K562 (cell line): Measurements from ENCODE around the gene MMP17. TPM values are rescaled to one million over a fixed set of nuclear protein-coding genes. Genes with fewer than 3 reads are reported as not detected.

Experiments used
- CCNT2 ChIP-seq: IDR thresholded peaks from 2 replicates; pipeline ENCODE4 v1.6.1; 2011; ENCODE audit warnings: borderline replicate concordance, low read depth, mild to moderate bottlenecking, moderate library complexity, mixed read lengths, low read length; ENCODE audit not compliant: insufficient read length; ENCODE audit errors: extremely low read depth
- FOXJ2 ChIP-seq: fragments of 200-800 bp; sonication (Bioruptor generic); IDR thresholded peaks from 2 replicates; pipeline ENCODE4 v1.6.1; 2016; ENCODE audit warnings: missing genetic modification characterization, missing compliant biosample characterization
- IFI16 ChIP-seq: fragments of 250-450 bp; sonication (Bioruptor Pico); IDR thresholded peaks from 2 replicates; pipeline ENCODE4 v2.1.2; 2022; ENCODE audit warnings: mild to moderate bottlenecking, inconsistent platforms
- RBFOX2 ChIP-seq: fragments of 200-400 bp; formaldehyde crosslinking; IDR thresholded peaks from 2 replicates; pipeline ENCODE4 v1.6.1; 2017; ENCODE audit warnings: low read depth, mild to moderate bottlenecking, low read length, moderate library complexity
- SRSF7 ChIP-seq: fragments of 200-400 bp; formaldehyde crosslinking; optimal IDR thresholded peaks from 2 replicates; pipeline ENCODE3; 2017; ENCODE audit warnings: mild to moderate bottlenecking, low read depth, low read length
- polyA plus RNA-seq, 8 experiments: library from polyadenylated mRNA; depleted of rRNA in 4 of 8; stranded (reverse) in 5 of 8; unstranded in 3 of 8; fragments of >200 nt; fragmentation: Nextera tagmentation in 2 of 8; fragmentation: Illumina TruSeq in 1 of 8; extraction: Ambion mirVana in 2 of 8; extraction: Trizol in 1 of 8; gene quantifications; 2 replicates each; pipeline versions ENCODE4 v1.2.1 to v1.2.3, GENCODE V29; 2011 to 2014; ENCODE audit warnings: inconsistent platforms in 1 of 8, missing spikeins in 1 of 8
- total RNA-seq, 7 experiments: library from RNA; depleted of rRNA in 6 of 7; stranded (reverse); fragments of >200 nt in 6 of 7; fragmentation: Illumina TruSeq in 2 of 7; extraction: Trizol in 2 of 7; gene quantifications; 2 replicates each; pipeline versions ENCODE4 v1.2.1 to v1.2.3, GENCODE V29; 2011 to 2021; ENCODE audit warnings: low replicate concordance in 1 of 7
- TF ChIP-seq, protein P1 (sequence below), 2 experiments: IDR thresholded peaks in 1 of 2; conservative IDR thresholded peaks in 1 of 2; 2 replicates each; pipeline ENCODE4 v1.6.1; 2016; ENCODE audit warnings: low read depth in 2 of 2, mild to moderate bottlenecking in 1 of 2, missing compliant biosample characterization in 1 of 2, missing genetic modification characterization in 1 of 2, moderate library complexity in 1 of 2
- TF ChIP-seq, protein P2 (sequence below): fragments of 450-650 bp; IDR thresholded peaks from 2 replicates; pipeline ENCODE4 v1.6.1; 2016; ENCODE audit warnings: mild to moderate bottlenecking, moderate library complexity
- TF ChIP-seq, protein P3 (sequence below): sonication (generic); formaldehyde crosslinking; IDR thresholded peaks from 2 replicates; pipeline ENCODE4 v1.8.0; 2022; ENCODE audit warnings: missing genetic modification reagents, mild to moderate bottlenecking, borderline replicate concordance

Gene MMP17
- total and polyA plus RNA-seq, 9 of the 15 experiments (the other 6 are each of a cell fraction or from before 2014, with no cell fraction given): 1.1 to 21.2 (median 17.1) TPM; not detected in 2

DNA sequence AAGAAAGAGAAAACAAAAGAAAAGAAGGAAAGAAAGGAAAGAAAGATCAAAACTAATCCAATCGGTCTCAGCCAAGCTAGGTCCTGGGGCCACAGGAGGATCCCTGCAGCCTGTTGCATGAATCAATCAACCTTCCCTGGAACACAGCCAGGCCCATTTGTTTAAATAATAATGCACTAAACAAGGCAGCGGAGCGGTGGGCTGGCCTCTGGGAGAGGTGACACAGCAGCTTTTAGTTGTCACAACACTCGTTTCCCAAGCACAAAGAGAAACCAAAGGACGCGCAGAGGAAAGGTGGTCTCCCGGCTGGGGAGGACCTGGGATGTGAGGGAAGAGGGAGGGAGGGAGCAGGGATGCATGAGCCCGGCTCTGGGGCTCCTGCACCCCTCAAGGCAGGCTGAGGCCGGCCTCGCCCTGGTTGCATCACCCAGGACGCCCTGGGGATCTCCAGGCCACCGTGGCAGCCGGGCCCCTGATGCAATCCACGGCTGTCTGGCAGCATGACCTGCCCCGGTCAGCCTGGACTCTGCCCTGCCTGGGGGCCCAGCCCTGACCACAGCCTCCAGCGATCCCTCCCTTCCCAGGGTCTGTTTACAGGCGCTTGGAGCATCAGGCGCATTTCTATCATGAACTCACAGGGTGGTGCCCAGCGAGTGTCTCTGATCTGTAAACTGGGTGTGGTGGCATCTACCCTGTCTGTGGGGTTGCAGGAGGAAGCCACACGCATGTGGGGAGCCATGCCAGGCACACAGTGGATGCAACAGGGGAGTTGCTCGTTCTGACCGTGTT, 32.5 kb downstream of the MMP17 start (continued):
- TF ChIP-seq RBFOX2 (peak; percentile 92), FOXJ2 (tag) (peak; percentile 69; the same call in 1 of the 2 replicates), IFI16 (CRISPR knock-in tag) (no peak), SRSF7 (no peak), CCNT2 (peak; percentile 34)
- TF ChIP-seq, protein P1, sequence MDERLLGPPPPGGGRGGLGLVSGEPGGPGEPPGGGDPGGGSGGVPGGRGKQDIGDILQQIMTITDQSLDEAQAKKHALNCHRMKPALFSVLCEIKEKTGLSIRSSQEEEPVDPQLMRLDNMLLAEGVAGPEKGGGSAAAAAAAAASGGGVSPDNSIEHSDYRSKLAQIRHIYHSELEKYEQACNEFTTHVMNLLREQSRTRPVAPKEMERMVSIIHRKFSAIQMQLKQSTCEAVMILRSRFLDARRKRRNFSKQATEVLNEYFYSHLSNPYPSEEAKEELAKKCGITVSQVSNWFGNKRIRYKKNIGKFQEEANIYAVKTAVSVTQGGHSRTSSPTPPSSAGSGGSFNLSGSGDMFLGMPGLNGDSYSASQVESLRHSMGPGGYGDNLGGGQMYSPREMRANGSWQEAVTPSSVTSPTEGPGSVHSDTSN (CRISPR knock-in tag; IDR thresholded peaks at IDR 0.05; ENCODE audit: low read depth): no peak
- TF ChIP-seq, protein P1 (tag; conservative IDR thresholded peaks at IDR 0.05; ENCODE audit: low read depth): peak; percentile 92
- TF ChIP-seq, protein P2, sequence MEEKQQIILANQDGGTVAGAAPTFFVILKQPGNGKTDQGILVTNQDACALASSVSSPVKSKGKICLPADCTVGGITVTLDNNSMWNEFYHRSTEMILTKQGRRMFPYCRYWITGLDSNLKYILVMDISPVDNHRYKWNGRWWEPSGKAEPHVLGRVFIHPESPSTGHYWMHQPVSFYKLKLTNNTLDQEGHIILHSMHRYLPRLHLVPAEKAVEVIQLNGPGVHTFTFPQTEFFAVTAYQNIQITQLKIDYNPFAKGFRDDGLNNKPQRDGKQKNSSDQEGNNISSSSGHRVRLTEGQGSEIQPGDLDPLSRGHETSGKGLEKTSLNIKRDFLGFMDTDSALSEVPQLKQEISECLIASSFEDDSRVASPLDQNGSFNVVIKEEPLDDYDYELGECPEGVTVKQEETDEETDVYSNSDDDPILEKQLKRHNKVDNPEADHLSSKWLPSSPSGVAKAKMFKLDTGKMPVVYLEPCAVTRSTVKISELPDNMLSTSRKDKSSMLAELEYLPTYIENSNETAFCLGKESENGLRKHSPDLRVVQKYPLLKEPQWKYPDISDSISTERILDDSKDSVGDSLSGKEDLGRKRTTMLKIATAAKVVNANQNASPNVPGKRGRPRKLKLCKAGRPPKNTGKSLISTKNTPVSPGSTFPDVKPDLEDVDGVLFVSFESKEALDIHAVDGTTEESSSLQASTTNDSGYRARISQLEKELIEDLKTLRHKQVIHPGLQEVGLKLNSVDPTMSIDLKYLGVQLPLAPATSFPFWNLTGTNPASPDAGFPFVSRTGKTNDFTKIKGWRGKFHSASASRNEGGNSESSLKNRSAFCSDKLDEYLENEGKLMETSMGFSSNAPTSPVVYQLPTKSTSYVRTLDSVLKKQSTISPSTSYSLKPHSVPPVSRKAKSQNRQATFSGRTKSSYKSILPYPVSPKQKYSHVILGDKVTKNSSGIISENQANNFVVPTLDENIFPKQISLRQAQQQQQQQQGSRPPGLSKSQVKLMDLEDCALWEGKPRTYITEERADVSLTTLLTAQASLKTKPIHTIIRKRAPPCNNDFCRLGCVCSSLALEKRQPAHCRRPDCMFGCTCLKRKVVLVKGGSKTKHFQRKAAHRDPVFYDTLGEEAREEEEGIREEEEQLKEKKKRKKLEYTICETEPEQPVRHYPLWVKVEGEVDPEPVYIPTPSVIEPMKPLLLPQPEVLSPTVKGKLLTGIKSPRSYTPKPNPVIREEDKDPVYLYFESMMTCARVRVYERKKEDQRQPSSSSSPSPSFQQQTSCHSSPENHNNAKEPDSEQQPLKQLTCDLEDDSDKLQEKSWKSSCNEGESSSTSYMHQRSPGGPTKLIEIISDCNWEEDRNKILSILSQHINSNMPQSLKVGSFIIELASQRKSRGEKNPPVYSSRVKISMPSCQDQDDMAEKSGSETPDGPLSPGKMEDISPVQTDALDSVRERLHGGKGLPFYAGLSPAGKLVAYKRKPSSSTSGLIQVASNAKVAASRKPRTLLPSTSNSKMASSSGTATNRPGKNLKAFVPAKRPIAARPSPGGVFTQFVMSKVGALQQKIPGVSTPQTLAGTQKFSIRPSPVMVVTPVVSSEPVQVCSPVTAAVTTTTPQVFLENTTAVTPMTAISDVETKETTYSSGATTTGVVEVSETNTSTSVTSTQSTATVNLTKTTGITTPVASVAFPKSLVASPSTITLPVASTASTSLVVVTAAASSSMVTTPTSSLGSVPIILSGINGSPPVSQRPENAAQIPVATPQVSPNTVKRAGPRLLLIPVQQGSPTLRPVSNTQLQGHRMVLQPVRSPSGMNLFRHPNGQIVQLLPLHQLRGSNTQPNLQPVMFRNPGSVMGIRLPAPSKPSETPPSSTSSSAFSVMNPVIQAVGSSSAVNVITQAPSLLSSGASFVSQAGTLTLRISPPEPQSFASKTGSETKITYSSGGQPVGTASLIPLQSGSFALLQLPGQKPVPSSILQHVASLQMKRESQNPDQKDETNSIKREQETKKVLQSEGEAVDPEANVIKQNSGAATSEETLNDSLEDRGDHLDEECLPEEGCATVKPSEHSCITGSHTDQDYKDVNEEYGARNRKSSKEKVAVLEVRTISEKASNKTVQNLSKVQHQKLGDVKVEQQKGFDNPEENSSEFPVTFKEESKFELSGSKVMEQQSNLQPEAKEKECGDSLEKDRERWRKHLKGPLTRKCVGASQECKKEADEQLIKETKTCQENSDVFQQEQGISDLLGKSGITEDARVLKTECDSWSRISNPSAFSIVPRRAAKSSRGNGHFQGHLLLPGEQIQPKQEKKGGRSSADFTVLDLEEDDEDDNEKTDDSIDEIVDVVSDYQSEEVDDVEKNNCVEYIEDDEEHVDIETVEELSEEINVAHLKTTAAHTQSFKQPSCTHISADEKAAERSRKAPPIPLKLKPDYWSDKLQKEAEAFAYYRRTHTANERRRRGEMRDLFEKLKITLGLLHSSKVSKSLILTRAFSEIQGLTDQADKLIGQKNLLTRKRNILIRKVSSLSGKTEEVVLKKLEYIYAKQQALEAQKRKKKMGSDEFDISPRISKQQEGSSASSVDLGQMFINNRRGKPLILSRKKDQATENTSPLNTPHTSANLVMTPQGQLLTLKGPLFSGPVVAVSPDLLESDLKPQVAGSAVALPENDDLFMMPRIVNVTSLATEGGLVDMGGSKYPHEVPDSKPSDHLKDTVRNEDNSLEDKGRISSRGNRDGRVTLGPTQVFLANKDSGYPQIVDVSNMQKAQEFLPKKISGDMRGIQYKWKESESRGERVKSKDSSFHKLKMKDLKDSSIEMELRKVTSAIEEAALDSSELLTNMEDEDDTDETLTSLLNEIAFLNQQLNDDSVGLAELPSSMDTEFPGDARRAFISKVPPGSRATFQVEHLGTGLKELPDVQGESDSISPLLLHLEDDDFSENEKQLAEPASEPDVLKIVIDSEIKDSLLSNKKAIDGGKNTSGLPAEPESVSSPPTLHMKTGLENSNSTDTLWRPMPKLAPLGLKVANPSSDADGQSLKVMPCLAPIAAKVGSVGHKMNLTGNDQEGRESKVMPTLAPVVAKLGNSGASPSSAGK: peak; percentile 41
- TF ChIP-seq, protein P3, sequence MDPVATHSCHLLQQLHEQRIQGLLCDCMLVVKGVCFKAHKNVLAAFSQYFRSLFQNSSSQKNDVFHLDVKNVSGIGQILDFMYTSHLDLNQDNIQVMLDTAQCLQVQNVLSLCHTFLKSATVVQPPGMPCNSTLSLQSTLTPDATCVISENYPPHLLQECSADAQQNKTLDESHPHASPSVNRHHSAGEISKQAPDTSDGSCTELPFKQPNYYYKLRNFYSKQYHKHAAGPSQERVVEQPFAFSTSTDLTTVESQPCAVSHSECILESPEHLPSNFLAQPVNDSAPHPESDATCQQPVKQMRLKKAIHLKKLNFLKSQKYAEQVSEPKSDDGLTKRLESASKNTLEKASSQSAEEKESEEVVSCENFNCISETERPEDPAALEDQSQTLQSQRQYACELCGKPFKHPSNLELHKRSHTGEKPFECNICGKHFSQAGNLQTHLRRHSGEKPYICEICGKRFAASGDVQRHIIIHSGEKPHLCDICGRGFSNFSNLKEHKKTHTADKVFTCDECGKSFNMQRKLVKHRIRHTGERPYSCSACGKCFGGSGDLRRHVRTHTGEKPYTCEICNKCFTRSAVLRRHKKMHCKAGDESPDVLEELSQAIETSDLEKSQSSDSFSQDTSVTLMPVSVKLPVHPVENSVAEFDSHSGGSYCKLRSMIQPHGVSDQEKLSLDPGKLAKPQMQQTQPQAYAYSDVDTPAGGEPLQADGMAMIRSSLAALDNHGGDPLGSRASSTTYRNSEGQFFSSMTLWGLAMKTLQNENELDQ (CRISPR knock-in tag): no peak
